Measurements from ENCODE around the gene TFAM. TPM values are rescaled to one million over a fixed set of nuclear protein-coding genes. Genes with fewer than 3 reads are reported as not detected.

TFAM gene
- total RNA-seq, 2 experiments from 2014 or later, result 62.7 to 94.6 TPM

GRCh38 chr10:58389024-58389423, 3.8 kb downstream of the TFAM start:
- no peak for DNase-seq (ENCODE audit: low spot score)
- H3K36me3 ChIP-seq (ENCODE audit: insufficient read depth, low read length), result peaks cover 82% of the 10 kb centered on the region
- CTCF ChIA-PET (ENCODE audit: unreplicated experiment), result no interaction called here

DNA sequence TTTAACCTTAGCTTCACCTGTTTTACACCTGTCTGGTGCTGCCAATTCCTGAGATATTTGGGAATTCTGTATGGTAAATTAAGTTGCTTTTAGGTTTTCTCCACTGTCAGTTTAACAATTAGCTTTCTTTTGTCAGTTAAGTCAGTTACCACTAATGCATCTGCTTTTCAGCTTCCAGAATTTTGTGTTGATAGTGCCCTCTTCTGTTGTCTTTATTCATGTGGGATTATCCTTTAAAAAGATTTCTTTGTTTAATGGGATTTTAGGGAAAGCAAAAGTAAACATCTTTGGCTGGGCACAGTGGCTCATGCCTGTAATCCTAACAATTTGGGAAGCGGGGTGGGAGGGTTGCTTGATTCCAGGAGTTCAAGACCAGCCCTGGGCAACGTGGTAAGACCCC, 8.1 kb downstream of the TFAM start:
- no peak overlapping the region for H3K4me3 ChIP-seq (ENCODE audit: low read depth, low read length, poor library complexity, severe bottlenecking)
- H2AFZ ChIP-seq (ENCODE audit: low read length), result no peak overlapping the region
- TF ChIP-seq CTCF (conservative IDR thresholded peaks at IDR 0.05; ENCODE audit: low read length) (no peak), EZH2phosphoT487 (IDR thresholded peaks at IDR 0.05; ENCODE audit: borderline replicate concordance, low read depth, low read length) (no peak)
- H4K20me1 ChIP-seq (ENCODE audit: insufficient read depth, low read length), result peaks cover 15% of the 10 kb centered on the region
- H3K4me2 ChIP-seq (ENCODE audit: low read length), result no peak overlapping the region
- H3K9me3 ChIP-seq (ENCODE audit: low read length), result no peaks in the 10 kb centered on the region
- H3K36me3 ChIP-seq (ENCODE audit: insufficient read depth, low read length), result peaks cover 99% of the 10 kb centered on the region
- H3K79me2 ChIP-seq (ENCODE audit: insufficient read depth, low read depth, low read length), result peaks cover 25% of the 10 kb centered on the region; the same call in 1 of the 2 replicates
- BruUV-seq (replicated peaks), result no TSS peak
- intact Hi-C loops (cut with micrococcal nuclease; ENCODE audit: unreplicated experiment), result no loop called here
- no peaks in the 10 kb centered on the region for H3K9me2 ChIP-seq (ENCODE audit: insufficient read depth, low read length)
- H3K27ac ChIP-seq (ENCODE audit: low read depth, low read length, poor library complexity, severe bottlenecking), result no peak overlapping the region
- no peaks in the 10 kb centered on the region for H3K4me1 ChIP-seq (ENCODE audit: insufficient read depth, low read length, poor library complexity, severe bottlenecking)
- no peak for DNase-seq (ENCODE audit: low spot score)
- ChIA-PET POLR2A (interaction anchor here (0.9 to 1.5 kb wide), 2 partner anchors 9 to 103 kb away, joined by 3 to 4 read pairs; no protein-coding TSS in a partner anchor), CTCF (ENCODE audit: unreplicated experiment) (no interaction called here)

More at GRCh38 chr10:58389024-58389423, 3.8 kb downstream of the TFAM start:
- no TSS peak for BruUV-seq (replicated peaks)
- Histone ChIP-seq H3K27ac (ENCODE audit: low read depth, low read length, poor library complexity, severe bottlenecking) (no peak overlapping the region), H4K20me1 (ENCODE audit: insufficient read depth, low read length) (peaks cover 40% of the 10 kb centered on the region), H3K79me2 (ENCODE audit: insufficient read depth, low read depth, low read length) (peaks cover 56% of the 10 kb centered on the region), H3K4me1 (ENCODE audit: insufficient read depth, low read length, poor library complexity, severe bottlenecking) (peaks cover 17% of the 10 kb centered on the region), H3K9me2 (ENCODE audit: insufficient read depth, low read length) (no peaks in the 10 kb centered on the region), H3K9me3 (ENCODE audit: low read length) (no peaks in the 10 kb centered on the region), H3K4me2 (ENCODE audit: low read length) (no peak overlapping the region), H2AFZ (ENCODE audit: low read length) (no peak overlapping the region), H3K4me3 (ENCODE audit: low read depth, low read length, poor library complexity, severe bottlenecking) (no peak overlapping the region)
- TF ChIP-seq EZH2phosphoT487 (IDR thresholded peaks at IDR 0.05; ENCODE audit: borderline replicate concordance, low read depth, low read length), result no peak
- TF ChIP-seq CTCF (conservative IDR thresholded peaks at IDR 0.05; ENCODE audit: low read length), result no peak
- POLR2A ChIA-PET, result interaction anchor here (0.5 to 1.0 kb wide), 3 partner anchors 9 to 99 kb away, joined by 3 read pairs; no protein-coding TSS in a partner anchor
- intact Hi-C loops (cut with micrococcal nuclease; ENCODE audit: unreplicated experiment), result loop anchor here (10.0 kb wide), 2 partner anchors 214 to 1846 kb away; no protein-coding TSS in a partner anchor

DNA sequence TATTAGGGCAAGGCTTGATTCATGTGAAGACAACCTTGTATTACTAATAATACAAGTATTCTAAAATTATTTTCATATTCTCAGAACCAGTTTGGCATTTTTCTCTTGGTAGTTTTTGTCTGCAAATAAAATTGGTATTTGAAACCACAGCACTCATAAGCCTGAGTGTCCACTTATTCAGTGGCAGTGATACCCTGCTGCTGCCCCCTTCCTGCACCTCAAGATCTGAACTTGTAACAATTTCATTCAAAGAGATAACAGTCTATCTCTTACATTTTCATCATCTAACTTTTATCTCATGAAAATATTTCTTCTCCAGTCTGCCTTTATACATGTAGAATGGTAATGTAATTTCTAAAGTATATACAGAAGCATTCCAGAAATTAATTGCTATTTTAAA, 9.3 kb downstream of the TFAM start:
- Histone ChIP-seq H4K20me1 (ENCODE audit: insufficient read depth, low read length) (peaks cover 9% of the 10 kb centered on the region; the same call in 1 of the 2 replicates), H3K4me2 (ENCODE audit: low read length) (no peak overlapping the region), H2AFZ (ENCODE audit: low read length) (no peak overlapping the region), H3K9me3 (ENCODE audit: low read length) (no peaks in the 10 kb centered on the region), H3K4me1 (ENCODE audit: insufficient read depth, low read length, poor library complexity, severe bottlenecking) (no peaks in the 10 kb centered on the region), H3K27ac (ENCODE audit: low read depth, low read length, poor library complexity, severe bottlenecking) (no peak overlapping the region), H3K36me3 (ENCODE audit: insufficient read depth, low read length) (peaks cover 98% of the 10 kb centered on the region), H3K79me2 (ENCODE audit: insufficient read depth, low read depth, low read length) (peaks cover 15% of the 10 kb centered on the region; the same call in 1 of the 2 replicates), H3K9me2 (ENCODE audit: insufficient read depth, low read length) (no peaks in the 10 kb centered on the region), H3K4me3 (ENCODE audit: low read depth, low read length, poor library complexity, severe bottlenecking) (no peak overlapping the region)
- intact Hi-C loops (cut with micrococcal nuclease; ENCODE audit: unreplicated experiment), result no loop called here
- CTCF ChIA-PET (ENCODE audit: unreplicated experiment), result no interaction called here
- TF ChIP-seq EZH2phosphoT487 (IDR thresholded peaks at IDR 0.05; ENCODE audit: borderline replicate concordance, low read depth, low read length) (no peak), CTCF (conservative IDR thresholded peaks at IDR 0.05; ENCODE audit: low read length) (no peak)
- POLR2A ChIA-PET, result interaction anchor here (0.8 to 1.5 kb wide), 2 partner anchors 10 to 104 kb away, joined by 3 to 4 read pairs; no protein-coding TSS in a partner anchor
- DNase-seq (ENCODE audit: low spot score), result no peak
- BruUV-seq (replicated peaks), result no TSS peak

All from OCI-LY7 (cell line).